ENCODE data around the gene U2SURP. TPM values are rescaled to one million over a fixed set of nuclear protein-coding genes. Genes with fewer than 3 reads are reported as not detected.

U2SURP gene
- total and polyA plus RNA-seq, 2 donors (not counting 3 experiments of a cell fraction or from before 2014, with no cell fraction given): 12.6 to 92.4 TPM

GRCh38 chr3:142999881-143000280, 1.5 kb upstream of the U2SURP start:
- H3K4me1 ChIP-seq (ENCODE audit: control insufficient read depth, extremely low read depth, insufficient read depth, low read length): peaks cover 16% of the 10 kb centered on the region
- no peak overlapping the region for H3K4me3 ChIP-seq (replicated peaks in 1 of 3; ENCODE audit: insufficient read depth in 1 of 3, low read depth in 1 of 3, low read length in 3 of 3)
- dilution Hi-C loops (cut with MboI; ENCODE audit: extremely low pct_ligation_motif_present, low sequenced_read_pairs) (no loop called here), intact Hi-C loops (cut with micrococcal nuclease) (loop anchor here (2.0 to 10.0 kb wide), 4 partner anchors 122 to 555 kb away; partner anchors contain the start of genes ATR, TRPC1 and XRN1)
- no peak for DNase-seq (ENCODE audit: low read depth, low spot score)
- TF ChIP-seq FOS (IDR thresholded peaks at IDR 0.05; ENCODE audit: borderline replicate concordance, insufficient read depth, low read length) (no peak), CTCF (IDR thresholded peaks at IDR 0.05; ENCODE audit: extremely low read depth in 1 of 2, insufficient read depth in 1 of 2, low read depth in 1 of 2, low read length in 2 of 2) (no peak), GATA2 (IDR thresholded peaks at IDR 0.05; ENCODE audit: insufficient read depth, insufficient read length, low read depth, low read length) (no peak), POLR2AphosphoS5 (IDR thresholded peaks at IDR 0.05; ENCODE audit: insufficient read depth, low read depth, low read length) (no peak), POLR2A (IDR thresholded peaks at IDR 0.05; ENCODE audit: low read depth, low read length) (no peak), MYC (IDR thresholded peaks at IDR 0.05; ENCODE audit: low read depth, low read length) (no peak), JUN (IDR thresholded peaks at IDR 0.05; ENCODE audit: borderline replicate concordance, insufficient read depth, insufficient read length, low read depth) (no peak), MAX (IDR thresholded peaks at IDR 0.05; ENCODE audit: insufficient read depth, insufficient read length) (no peak), EZH2 (IDR thresholded peaks at IDR 0.05; ENCODE audit: borderline replicate concordance, low read depth, low read length, severe bottlenecking) (no peak)
- FAIRE-seq: no peak
- no TSS peak for BruUV-seq (replicated peaks)
- no peaks in the 10 kb centered on the region for H4K20me1 ChIP-seq (replicated peaks; ENCODE audit: control insufficient read depth, extremely low read depth, insufficient read depth, low read length)
- H3K9ac ChIP-seq (replicated peaks; ENCODE audit: extremely low read depth, insufficient read depth, low read length): no peak overlapping the region
- H3K79me2 ChIP-seq (ENCODE audit: control insufficient read depth, insufficient read depth, low read length): peaks cover 34% of the 10 kb centered on the region
- H3K27ac ChIP-seq (ENCODE audit: insufficient read depth, low read depth, low read length): no peak overlapping the region
- no peak overlapping the region for H3K4me2 ChIP-seq (ENCODE audit: insufficient read depth, low read length)
- H3K9me3 ChIP-seq (replicated peaks; ENCODE audit: control insufficient read depth, insufficient read depth, low read length): no peaks in the 10 kb centered on the region
- ChIA-PET CTCF (interaction anchor here (2.1 kb wide), 1 partner anchor 411 kb away, joined by 5 read pairs; no protein-coding TSS in a partner anchor), POLR2A (no interaction called here)
- H3K9me1 ChIP-seq (replicated peaks; ENCODE audit: control insufficient read depth, extremely low read depth, insufficient read depth, low read length): no peaks in the 10 kb centered on the region
- H3K36me3 ChIP-seq (ENCODE audit: control insufficient read depth in 2 of 2, extremely low read depth in 1 of 2, insufficient read depth in 2 of 2, low read length in 2 of 2): no peaks in the 10 kb centered on the region
- H2AFZ ChIP-seq (ENCODE audit: low read depth, low read length): no peak overlapping the region
- H3K27me3 ChIP-seq (ENCODE audit: control insufficient read depth in 2 of 2, insufficient read depth in 2 of 2, low read length in 2 of 2): peaks cover 0 to 6% of the 10 kb centered on the region in 2 experiments
